Measurements from ENCODE around the gene IRF2BPL.

DNA sequence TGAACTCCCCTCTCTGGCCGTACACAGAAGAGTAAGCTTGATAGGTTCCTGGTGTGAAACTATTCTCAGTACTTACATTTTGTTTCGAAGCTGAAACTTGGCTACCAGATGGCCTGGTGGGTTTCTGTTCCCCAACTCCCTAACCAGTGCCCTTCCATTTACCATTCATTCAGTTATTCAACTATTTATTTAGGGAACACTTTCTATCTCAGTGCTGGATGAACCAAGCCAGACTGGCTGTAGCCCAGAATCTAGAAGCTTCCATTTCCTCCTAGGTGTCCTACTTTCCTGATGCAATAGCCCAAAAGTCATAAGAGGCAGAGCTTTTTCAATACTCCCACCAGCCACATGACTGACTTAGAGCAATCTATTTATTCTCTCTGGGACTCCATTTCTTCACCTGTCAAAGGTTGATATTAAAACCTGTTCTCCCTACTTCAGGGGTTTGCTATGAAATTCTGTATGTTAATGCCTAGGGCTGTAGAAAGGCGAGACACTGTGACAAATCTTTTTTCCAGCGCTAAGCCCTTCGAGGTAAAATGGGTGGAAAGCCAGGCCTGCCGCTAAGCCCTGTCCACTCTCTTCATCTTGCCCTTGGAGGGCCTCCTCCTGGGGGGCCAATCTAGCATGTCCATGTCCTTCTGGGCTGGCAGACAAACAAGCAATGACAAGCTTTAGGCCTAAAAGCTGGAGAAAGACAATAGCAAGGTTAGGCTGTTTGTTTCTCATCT, 8.1 kb upstream of the IRF2BPL start:
- TF ChIP-seq EZH2phosphoT487 (IDR thresholded peaks at IDR 0.05) (no peak), EZH2 (IDR thresholded peaks at IDR 0.05) (no peak)
- TF ChIP-seq, protein P1, sequence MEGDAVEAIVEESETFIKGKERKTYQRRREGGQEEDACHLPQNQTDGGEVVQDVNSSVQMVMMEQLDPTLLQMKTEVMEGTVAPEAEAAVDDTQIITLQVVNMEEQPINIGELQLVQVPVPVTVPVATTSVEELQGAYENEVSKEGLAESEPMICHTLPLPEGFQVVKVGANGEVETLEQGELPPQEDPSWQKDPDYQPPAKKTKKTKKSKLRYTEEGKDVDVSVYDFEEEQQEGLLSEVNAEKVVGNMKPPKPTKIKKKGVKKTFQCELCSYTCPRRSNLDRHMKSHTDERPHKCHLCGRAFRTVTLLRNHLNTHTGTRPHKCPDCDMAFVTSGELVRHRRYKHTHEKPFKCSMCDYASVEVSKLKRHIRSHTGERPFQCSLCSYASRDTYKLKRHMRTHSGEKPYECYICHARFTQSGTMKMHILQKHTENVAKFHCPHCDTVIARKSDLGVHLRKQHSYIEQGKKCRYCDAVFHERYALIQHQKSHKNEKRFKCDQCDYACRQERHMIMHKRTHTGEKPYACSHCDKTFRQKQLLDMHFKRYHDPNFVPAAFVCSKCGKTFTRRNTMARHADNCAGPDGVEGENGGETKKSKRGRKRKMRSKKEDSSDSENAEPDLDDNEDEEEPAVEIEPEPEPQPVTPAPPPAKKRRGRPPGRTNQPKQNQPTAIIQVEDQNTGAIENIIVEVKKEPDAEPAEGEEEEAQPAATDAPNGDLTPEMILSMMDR (IDR thresholded peaks at IDR 0.05), result no peak
